GM12891 (cell line): ENCODE data around the gene DHRS4.
"Not testable (repeated sequence)": the region's sequence is repeated elsewhere in the genome, so short reads cannot be mapped to it uniquely, and the experiment has no call there.

Source experiments
- PAX5 ChIP-seq: IDR thresholded peaks from 2 replicates; pipeline ENCODE4 v1.6.1; 2011; ENCODE audit warnings: low read length, moderate library complexity, mild to moderate bottlenecking; ENCODE audit not compliant: insufficient read depth, severe bottlenecking
- POLR2A ChIP-seq: IDR thresholded peaks from 2 replicates; pipeline ENCODE4 v1.6.1; 2011; ENCODE audit warnings: low read depth, low read length, control low read depth
- POLR2AphosphoS5 ChIP-seq: IDR thresholded peaks from 2 replicates; pipeline ENCODE4 v1.6.1; 2011; ENCODE audit warnings: low read depth, low read length, control low read depth
- POU2F2 ChIP-seq: IDR thresholded peaks from 2 replicates; pipeline ENCODE4 v1.6.1; 2011; ENCODE audit warnings: low read depth, mild to moderate bottlenecking, control low read depth, low read length, moderate library complexity
- SPI1 ChIP-seq: IDR thresholded peaks from 2 replicates; pipeline ENCODE4 v1.6.1; 2011; ENCODE audit warnings: low read depth, low read length, control low read depth
- TAF1 ChIP-seq: IDR thresholded peaks from 2 replicates; pipeline ENCODE4 v1.6.1; 2011; ENCODE audit warnings: low read depth, low read length, control low read depth

DNA sequence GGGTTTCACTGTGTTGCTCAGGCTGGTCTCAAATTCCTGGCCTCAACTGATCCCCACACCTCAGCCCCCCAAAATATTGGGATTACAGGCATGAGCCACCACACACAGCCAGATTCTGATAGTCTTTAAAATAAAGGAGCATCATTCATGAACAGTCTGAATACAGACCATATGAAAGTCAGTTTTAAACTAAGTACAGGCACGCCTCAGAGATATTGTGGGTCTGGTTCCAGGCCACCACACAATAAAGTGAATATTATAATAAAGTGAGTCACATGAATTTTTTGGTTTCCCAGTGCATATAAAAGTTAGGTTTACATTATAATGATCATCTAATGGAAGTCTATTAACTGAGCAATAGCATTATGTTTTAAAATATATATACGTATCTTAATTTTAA, 43.3 kb downstream of the DHRS4 start:
- TF ChIP-seq POLR2A, POLR2AphosphoS5, PAX5, TAF1, POU2F2, SPI1: not testable (repeated sequence)
